ENCODE measurements around the gene DCHS1. TPM values are rescaled to one million over a fixed set of nuclear protein-coding genes. Genes with fewer than 3 reads are reported as not detected.

Gene DCHS1
- total and polyA plus RNA-seq, 10 of the 15 experiments (the other 5 are each of a cell fraction or from before 2014, with no cell fraction given), result 0.02 to 0.64 (median 0.18) TPM; not detected in 1

- TF ChIP-seq ZNF687 (IDR thresholded peaks at IDR 0.05) (no peak), NFYA (IDR thresholded peaks at IDR 0.05; ENCODE audit: borderline replicate concordance, low read depth, low read length) (no peak), DPF2 (IDR thresholded peaks at IDR 0.05) (no peak), BHLHE40 (IDR thresholded peaks at IDR 0.05; ENCODE audit: borderline replicate concordance in 1 of 2, low read depth in 2 of 2, low read length in 1 of 2) (0 out of 4 replicates have a peak, but pooled peaks of 1 of the 2 experiments have one; percentile 33), EZH2 (IDR thresholded peaks at IDR 0.05; ENCODE audit: borderline replicate concordance, control insufficient read depth, low read depth, low read length) (no peak), NFXL1 (IDR thresholded peaks at IDR 0.05; ENCODE audit: borderline replicate concordance) (no peak), RBBP5 (conservative IDR thresholded peaks at IDR 0.05) (no peak)
- TF ChIP-seq, protein P1, sequence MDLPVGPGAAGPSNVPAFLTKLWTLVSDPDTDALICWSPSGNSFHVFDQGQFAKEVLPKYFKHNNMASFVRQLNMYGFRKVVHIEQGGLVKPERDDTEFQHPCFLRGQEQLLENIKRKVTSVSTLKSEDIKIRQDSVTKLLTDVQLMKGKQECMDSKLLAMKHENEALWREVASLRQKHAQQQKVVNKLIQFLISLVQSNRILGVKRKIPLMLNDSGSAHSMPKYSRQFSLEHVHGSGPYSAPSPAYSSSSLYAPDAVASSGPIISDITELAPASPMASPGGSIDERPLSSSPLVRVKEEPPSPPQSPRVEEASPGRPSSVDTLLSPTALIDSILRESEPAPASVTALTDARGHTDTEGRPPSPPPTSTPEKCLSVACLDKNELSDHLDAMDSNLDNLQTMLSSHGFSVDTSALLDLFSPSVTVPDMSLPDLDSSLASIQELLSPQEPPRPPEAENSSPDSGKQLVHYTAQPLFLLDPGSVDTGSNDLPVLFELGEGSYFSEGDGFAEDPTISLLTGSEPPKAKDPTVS (IDR thresholded peaks at IDR 0.05; ENCODE audit: low read depth, low read length), result peak; percentile 96
- TF ChIP-seq, protein P2, sequence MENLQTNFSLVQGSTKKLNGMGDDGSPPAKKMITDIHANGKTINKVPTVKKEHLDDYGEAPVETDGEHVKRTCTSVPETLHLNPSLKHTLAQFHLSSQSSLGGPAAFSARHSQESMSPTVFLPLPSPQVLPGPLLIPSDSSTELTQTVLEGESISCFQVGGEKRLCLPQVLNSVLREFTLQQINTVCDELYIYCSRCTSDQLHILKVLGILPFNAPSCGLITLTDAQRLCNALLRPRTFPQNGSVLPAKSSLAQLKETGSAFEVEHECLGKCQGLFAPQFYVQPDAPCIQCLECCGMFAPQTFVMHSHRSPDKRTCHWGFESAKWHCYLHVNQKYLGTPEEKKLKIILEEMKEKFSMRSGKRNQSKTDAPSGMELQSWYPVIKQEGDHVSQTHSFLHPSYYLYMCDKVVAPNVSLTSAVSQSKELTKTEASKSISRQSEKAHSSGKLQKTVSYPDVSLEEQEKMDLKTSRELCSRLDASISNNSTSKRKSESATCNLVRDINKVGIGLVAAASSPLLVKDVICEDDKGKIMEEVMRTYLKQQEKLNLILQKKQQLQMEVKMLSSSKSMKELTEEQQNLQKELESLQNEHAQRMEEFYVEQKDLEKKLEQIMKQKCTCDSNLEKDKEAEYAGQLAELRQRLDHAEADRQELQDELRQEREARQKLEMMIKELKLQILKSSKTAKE (IDR thresholded peaks at IDR 0.05; ENCODE audit: low read depth, poor library complexity, severe bottlenecking), result no peak
Observed at GRCh38 chr11:6627762-6628241, 27.8 kb downstream of the DCHS1 start (continued).

Measured in GM12878 (cell line).